H1 (cell line): ENCODE data around the gene PYCARD. TPM values are rescaled to one million over a fixed set of nuclear protein-coding genes. Genes with fewer than 3 reads are reported as not detected.

Experiments used
- CTCF ChIA-PET: fragments of 300-600 bp; sonication (Branson Sonifier 250); formaldehyde crosslinking; loops from one replicate; lab custom pipeline; 2021; ENCODE audit not compliant: partially characterized antibody; lab: Charles Lee
- POLR2A ChIA-PET: fragments of 300-600 bp; sonication (Branson Sonifier 250); formaldehyde crosslinking; loops from one replicate; lab custom pipeline; 2021; ENCODE audit warnings: inconsistent platforms; ENCODE audit not compliant: partially characterized antibody; lab: Charles Lee
- DNase-seq, 2 experiments: peaks; one replicate each; pipeline versions ENCODE4 v3.0.0 to v3.0.0-alpha.2; 2010 to 2022; ENCODE audit warnings: low spot score in 2 of 2, low read depth in 1 of 2, mixed read lengths in 1 of 2
- FAIRE-seq: peaks from 2 replicates; lab custom pipeline; 2011; peaks lifted over from hg19 to GRCh38; lab: Jason Lieb, UNC
- H2AFZ ChIP-seq: 2 replicates; pipeline ENCODE4 v1.8.1; 2012; ENCODE audit warnings: low read length, inconsistent platforms
- H2AK5ac ChIP-seq: 2 replicates; pipeline ENCODE4 v1.6.1; 2013; ENCODE audit warnings: low read depth, low read length
- H2BK120ac ChIP-seq: replicated peaks from 2 replicates; pipeline ENCODE3; 2013; ENCODE audit warnings: low read depth, low read length, inconsistent platforms
- H2BK12ac ChIP-seq: 2 replicates; pipeline ENCODE4 v1.6.1; 2013; ENCODE audit warnings: low read depth, low read length
- H2BK15ac ChIP-seq: 2 replicates; pipeline ENCODE4 v1.6.1; 2013; ENCODE audit warnings: low read length
- H2BK20ac ChIP-seq: 2 replicates; pipeline ENCODE4 v1.6.1; 2013; ENCODE audit warnings: low read length
- H2BK5ac ChIP-seq: 2 replicates; pipeline ENCODE4 v1.6.1; 2013; ENCODE audit warnings: low read depth, low read length
- H3K14ac ChIP-seq: 2 replicates; pipeline ENCODE4 v1.6.1; 2013; ENCODE audit warnings: inconsistent platforms; ENCODE audit not compliant: insufficient read length
- H3K18ac ChIP-seq: 2 replicates; pipeline ENCODE4 v1.6.1; 2013; ENCODE audit warnings: low read length; ENCODE audit errors: extremely low read depth
- H3K23ac ChIP-seq: 2 replicates; pipeline ENCODE4 v1.6.1; 2013; ENCODE audit warnings: inconsistent platforms; ENCODE audit not compliant: insufficient read length
- H3K23me2 ChIP-seq: 2 replicates; pipeline ENCODE4 v1.6.1; 2013; ENCODE audit warnings: low read depth, low read length
- H3K27ac ChIP-seq: 2 replicates; pipeline ENCODE4 v1.6.1; 2011; ENCODE audit warnings: low read depth, low read length, inconsistent platforms
- H3K27me3 ChIP-seq, 4 experiments: replicated peaks in 1 of 4; 1 replicate in 1 of 4; 2 replicates in 3 of 4; pipeline versions ENCODE4 v1.6.1 to v1.8.1; 2011 to 2013; ENCODE audit warnings: low read length in 3 of 4, mild to moderate bottlenecking in 3 of 4, inconsistent platforms in 2 of 4, mixed read lengths in 2 of 4, moderate library complexity in 1 of 4; ENCODE audit not compliant: control insufficient read depth in 3 of 4, insufficient read depth in 3 of 4; ENCODE audit errors: extremely low read depth in 1 of 4
- H3K36me3 ChIP-seq, 4 experiments: 2 replicates each; pipeline versions ENCODE4 v1.6.1 to v1.8.1; 2011 to 2013; ENCODE audit warnings: mild to moderate bottlenecking in 4 of 4, low read length in 3 of 4, moderate library complexity in 2 of 4, control low read depth in 1 of 4, inconsistent platforms in 1 of 4; ENCODE audit not compliant: insufficient read depth in 4 of 4, control insufficient read depth in 2 of 4
- H3K4ac ChIP-seq: replicated peaks from 2 replicates; pipeline ENCODE3; 2013; ENCODE audit warnings: low read length, low read depth, mixed read lengths, inconsistent platforms; ENCODE audit not compliant: insufficient read length
- H3K4me1 ChIP-seq, 4 experiments: replicated peaks in 1 of 4; 1 replicate in 1 of 4; 2 replicates in 3 of 4; pipeline versions ENCODE4 v1.6.1 to v1.8.1; 2011 to 2013; ENCODE audit warnings: low read length in 3 of 4, inconsistent platforms in 2 of 4, mixed read lengths in 1 of 4; ENCODE audit not compliant: insufficient read depth in 4 of 4, control insufficient read depth in 3 of 4
- H3K4me2 ChIP-seq, 2 experiments: 2 replicates each; pipeline versions ENCODE4 v1.6.1 to v1.8.1; 2011 to 2013; ENCODE audit warnings: low read depth in 2 of 2, low read length in 2 of 2, control low read depth in 1 of 2, inconsistent platforms in 1 of 2, mild to moderate bottlenecking in 1 of 2; ENCODE audit not compliant: insufficient read depth in 1 of 2
- H3K4me3 ChIP-seq, 4 experiments: fragments of 200-600, 300-600 bp in 1 of 4; sonication (generic), shearing (Covaris generic), sonication (Bioruptor Twin) in 1 of 4; 2 replicates each; pipeline versions ENCODE4 v1.5.1 to v1.8.1; 2011 to 2016; ENCODE audit warnings: low read length in 4 of 4, low read depth in 3 of 4, control low read depth in 2 of 4, inconsistent platforms in 2 of 4, mild to moderate bottlenecking in 2 of 4, mixed read lengths in 1 of 4, moderate library complexity in 1 of 4; ENCODE audit not compliant: insufficient read depth in 2 of 4; ENCODE audit errors: extremely low read depth in 1 of 4
- H3K56ac ChIP-seq: replicated peaks from 2 replicates; pipeline ENCODE3; 2013; ENCODE audit warnings: low read depth, mild to moderate bottlenecking, mixed read lengths, low read length, inconsistent platforms; ENCODE audit not compliant: insufficient read length
- H3K79me1 ChIP-seq: 2 replicates; pipeline ENCODE4 v1.6.1; 2013; ENCODE audit warnings: low read depth, low read length, control low read depth
- H3K79me2 ChIP-seq, 2 experiments: 2 replicates each; pipeline versions ENCODE4 v1.6.1 to v1.8.1; 2012 to 2013; ENCODE audit warnings: low read length in 2 of 2, mild to moderate bottlenecking in 2 of 2, inconsistent platforms in 1 of 2; ENCODE audit not compliant: insufficient read depth in 2 of 2, control insufficient read depth in 1 of 2
- H3K9ac ChIP-seq, 4 experiments: replicated peaks in 1 of 4; 1 replicate in 1 of 4; 2 replicates in 3 of 4; pipeline versions ENCODE4 v1.6.1 to v1.8.1; 2011 to 2013; ENCODE audit warnings: low read depth in 3 of 4, low read length in 3 of 4, control low read depth in 2 of 4, mild to moderate bottlenecking in 2 of 4, moderate library complexity in 2 of 4, inconsistent platforms in 1 of 4; ENCODE audit errors: extremely low read depth in 1 of 4
- H3K9me3 ChIP-seq, 2 experiments: 2 replicates each; pipeline versions ENCODE4 v1.6.1 to v1.8.1; 2012 to 2013; ENCODE audit warnings: mild to moderate bottlenecking in 2 of 2, moderate library complexity in 2 of 2, control low read depth in 1 of 2, inconsistent platforms in 1 of 2, low read depth in 1 of 2, low read length in 1 of 2, mixed read lengths in 1 of 2; ENCODE audit not compliant: insufficient read depth in 2 of 2
- H4K20me1 ChIP-seq, 2 experiments: replicated peaks in 1 of 2; 2 replicates each; pipeline versions ENCODE3 to v1.8.1; 2011 to 2013; ENCODE audit warnings: inconsistent platforms in 2 of 2, low read length in 2 of 2, mild to moderate bottlenecking in 1 of 2; ENCODE audit not compliant: insufficient read depth in 2 of 2, control insufficient read depth in 1 of 2
- H4K5ac ChIP-seq: 2 replicates; pipeline ENCODE4 v1.6.1; 2013; ENCODE audit warnings: low read length, low read depth, mixed read lengths, inconsistent platforms; ENCODE audit not compliant: insufficient read length
- H4K8ac ChIP-seq: 2 replicates; pipeline ENCODE4 v1.8.0; 2013; ENCODE audit warnings: mild to moderate bottlenecking, moderate library complexity, low read length, inconsistent platforms; ENCODE audit not compliant: insufficient read depth; ENCODE audit errors: extremely low read depth
- H4K91ac ChIP-seq: replicated peaks from 2 replicates; pipeline ENCODE3; 2013; ENCODE audit warnings: low read length, mixed read lengths, inconsistent platforms; ENCODE audit not compliant: insufficient read length
- ATF2 ChIP-seq: IDR thresholded peaks from 2 replicates; pipeline ENCODE4 v1.6.1; 2012; ENCODE audit warnings: low read length, inconsistent platforms
- BRCA1 ChIP-seq: IDR thresholded peaks from 2 replicates; pipeline ENCODE4 v1.6.1; 2012; ENCODE audit warnings: low read depth, low read length, improper control_type of control experiment
- WGBS, 2 experiments: shearing (Covaris generic) in 1 of 2; methylation state at CpG; one replicate each; pipeline versions ENCODE4 v1.1.6 to v1.1.7; 2013 to 2015; ENCODE audit warnings: low lambda C conversion rate in 2 of 2, mixed read lengths in 2 of 2, inconsistent platforms in 1 of 2, low coverage in 1 of 2, missing lambda C conversion rate in 1 of 2; ENCODE audit not compliant: insufficient replicate concordance in 2 of 2, insufficient coverage in 1 of 2, insufficient read length in 1 of 2; ENCODE audit errors: extremely low coverage in 1 of 2, missing lambda C conversion rate in 1 of 2; 5-methylcytosine and 5-hydroxymethylcytosine counted together
- polyA plus RNA-seq, 7 experiments: library from polyadenylated mRNA; depleted of rRNA in 3 of 7; stranded (reverse) in 5 of 7; unstranded in 2 of 7; fragments of >200 nt in 5 of 7; fragments of 200-250 nt in 2 of 7; gene quantifications; 1 replicate in 5 of 7; 2 replicates in 1 of 7; 4 replicates in 1 of 7; pipeline versions ENCODE4 v1.2.1 to v1.2.3, GENCODE V29; 2011 to 2013; ENCODE audit warnings: missing spikeins in 2 of 7, mixed read lengths in 2 of 7
- total RNA-seq: library from RNA; stranded (reverse); fragmentation: NEBNext Ultra II Directional; extraction: Animal tissue kit (Norgen Biotek cat#: 25700); gene quantifications from 2 replicates; pipeline ENCODE4 v1.2.1, GENCODE V29; 2021

The PYCARD gene
- total and polyA plus RNA-seq, 2 of the 8 experiments (the other 6 are each of a cell fraction or from before 2014, with no cell fraction given): 29.9 to 77.9 TPM

GRCh38 chr16:31184888-31185287 lies 17.7 kb downstream of the PYCARD start:
- H2BK5ac ChIP-seq: no peak overlapping the region
- CTCF ChIA-PET: interaction anchor here (0.6 kb wide), 1 partner anchor 45 kb away, joined by 3 read pairs; no protein-coding TSS in a partner anchor
- TF ChIP-seq BRCA1 (no peak), ATF2 (no peak)

More at GRCh38 chr16:31184888-31185287, 17.7 kb downstream of the PYCARD start:
- Histone ChIP-seq H3K23me2 (peaks cover 9% of the 10 kb centered on the region; the same call in 1 of the 2 replicates), H2BK20ac (no peak overlapping the region), H3K23ac (no peak overlapping the region), H3K4me1 (peaks cover 0 to 5% (median 1%) of the 10 kb centered on the region in 4 experiments; a peak in 5 of 7 replicates), H4K5ac (no peak overlapping the region), H3K27me3 (no peaks in the 10 kb centered on the region), H2AK5ac (no peak overlapping the region), H3K4ac (no peak overlapping the region), H3K27ac (no peak overlapping the region), H3K79me1 (peaks cover 11% of the 10 kb centered on the region), H3K56ac (no peak overlapping the region), H4K91ac (no peak overlapping the region), H2AFZ (no peak overlapping the region), H3K9ac (no peak overlapping the region), H3K18ac (no peak overlapping the region), H3K4me2 (no peak overlapping the region), H4K20me1 (peaks cover 46 to 60% of the 10 kb centered on the region in 2 experiments), H2BK12ac (no peak overlapping the region), H3K9me3 (no peaks in the 10 kb centered on the region), H3K36me3 (peaks cover 61 to 83% (median 75%) of the 10 kb centered on the region in 4 experiments), H3K79me2 (peaks cover 40 to 98% of the 10 kb centered on the region in 2 experiments), H3K4me3 (no peak overlapping the region), H3K14ac (no peak overlapping the region), H2BK120ac (no peak overlapping the region), H4K8ac (peak overlapping the region; percentile 58; the same call in 1 of the 2 replicates), H2BK15ac (no peak overlapping the region)
- DNase-seq (no peak), FAIRE-seq (no peak)
- WGBS, 2 experiments: 94% methylated on average over 14 of the region's 14 CpGs; no CpG with 5 or more reads in 1 of the 2 experiments
- POLR2A ChIA-PET: interaction anchor here (0.6 to 6.9 kb wide), 13 partner anchors 8 to 716 kb away, joined by 3 to 407 read pairs (median 5); partner anchors contain the start of genes FUS, PRSS8, PYCARD and TRIM72
